Adrenal gland (tissue), 12 donors: Measurements from ENCODE around the gene RPL12. TPM values are rescaled to one million over a fixed set of nuclear protein-coding genes. Genes with fewer than 3 reads are reported as not detected.

Experiments
- DNase-seq, 7 donors: peaks; one replicate each; pipeline ENCODE4 v3.0.0-alpha.2; 2019 to 2020
- H3K27ac ChIP-seq, 5 donors: fragments of 200-600 bp; sonication (generic) in 4 of 5; 1 replicate in 3 of 5; 2 replicates in 2 of 5; pipeline versions ENCODE4 v1.5.1 to v1.8.0; 2016 to 2020; ENCODE audit warnings: mild to moderate bottlenecking in 1 of 5
- H3K27me3 ChIP-seq: fragments of 200-600 bp; 2 replicates; pipeline ENCODE4 v1.8.0; 2021
- H3K36me3 ChIP-seq, 2 donors: fragments of 200-600 bp; replicated peaks in 1 of 2; 1 replicate in 1 of 2; 2 replicates in 1 of 2; pipeline versions ENCODE4 v1.5.1 to v1.8.0; 2018 to 2022
- H3K4me1 ChIP-seq, 2 donors: fragments of 200-600 bp; replicated peaks in 1 of 2; 1 replicate in 1 of 2; 2 replicates in 1 of 2; pipeline versions ENCODE4 v1.5.1 to v1.8.0; 2018 to 2021
- H3K4me3 ChIP-seq, 4 donors: fragments of 200-600 bp; sonication (generic) in 3 of 4; one replicate each; pipeline ENCODE4 v1.5.1; 2016 to 2018
- H3K9me3 ChIP-seq, 3 donors: fragments of 200-600 bp; sonication (generic) in 1 of 3; replicated peaks in 1 of 3; 1 replicate in 2 of 3; 2 replicates in 1 of 3; pipeline versions ENCODE4 v1.5.1 to v1.8.0; 2016 to 2021
- CTCF ChIP-seq, 6 experiments: fragments of 450-650 bp in 4 of 6; fragments of 200-600 bp in 2 of 6; sonication (generic) in 1 of 6; IDR thresholded peaks; 1 replicate in 5 of 6; 2 replicates in 1 of 6; pipeline versions ENCODE4 v1.5.1 to v1.8.0; 2016 to 2021; ENCODE audit warnings: antibody characterized with exemption in 6 of 6, mild to moderate bottlenecking in 2 of 6, moderate library complexity in 1 of 6
- POLR2A ChIP-seq, 2 donors: fragments of 450-650 bp; IDR thresholded peaks; one replicate each; pipeline ENCODE4 v1.6.1; 2017; ENCODE audit warnings: antibody characterized with exemption in 2 of 2, mild to moderate bottlenecking in 2 of 2, moderate library complexity in 1 of 2
- WGBS, 4 donors: extraction: QIAGEN DNeasy Blood & Tissue Kit in 2 of 4; methylation state at CpG; one replicate each; pipeline versions ENCODE4 v1.1.5 to v1.1.7; 2013 to 2017; 5-methylcytosine and 5-hydroxymethylcytosine counted together
- intact Hi-C, 2 donors: fragments of 100-400 bp; cut with DNase I; formaldehyde crosslinking; loops; one replicate each; pipeline versions ENCODE4 v1.14.1 to v1.15.0; 2022 to 2023
- polyA plus RNA-seq, 3 donors: library from polyadenylated mRNA; stranded (reverse); fragments of 200-250 nt in 2 of 3; fragments of 350-450 nt in 1 of 3; fragmentation: Illumina TruSeq in 1 of 3; extraction: RNeasy Lipid Tissue Mini Kit (QIAGEN cat#74804) in 1 of 3; gene quantifications; one replicate each; pipeline ENCODE4 v1.2.3, GENCODE V29; 2013 to 2014
- total RNA-seq, 9 donors: library from RNA; depleted of rRNA in 4 of 9; stranded (reverse); fragments of >200 nt in 4 of 9; fragments of 120-200 nt in 1 of 9; fragmentation: NEBNext Ultra II Directional in 1 of 9; extraction: Animal tissue kit (Norgen Biotek cat#: 25700) in 1 of 9; gene quantifications; one replicate each; pipeline versions ENCODE4 v1.1.0 to v1.2.4, GENCODE V29; 2013 to 2023
- donor health status: healthy with polysubstance abuse.
- donor health status: Bipolar disorder and iron deficiency.
- donor health status: DM: yes; HTN: yes; CAD: no.
- donor health status: DM: no; HTN: no; CAD: no.
- donor health status: DM: no; HTN: no; CAD: no.
- donor health status: DM: yes; HTN: yes; CAD: no.

Gene RPL12
- total and polyA plus RNA-seq, 12 donors: 879 to 4,212 (median 1,523) TPM

GRCh38 chr9:127495884-127496555 is 44.8 kb upstream of the RPL12 start:
- H3K36me3 ChIP-seq: peaks cover 0 to 39% of the 10 kb centered on the region in 2 donors
- TF ChIP-seq POLR2A (IDR thresholded peaks at IDR 0.05): no peak
- no peak for TF ChIP-seq CTCF (IDR thresholded peaks at IDR 0.05)
- peak in 1 of 7 donors; percentile 31 for DNase-seq
- peaks cover 14 to 24% of the 10 kb centered on the region in 2 donors for H3K4me1 ChIP-seq
- WGBS, 4 donors: 79 to 81% (median 80%) methylated on average over 8 to 14 of the region's 14 CpGs
- H3K27me3 ChIP-seq: no peaks in the 10 kb centered on the region
- peak overlapping the region; percentile 61 to 92 (median 90) for H3K27ac ChIP-seq
- H3K4me3 ChIP-seq: no peak overlapping the region
- intact Hi-C loops: no loop called here
- H3K9me3 ChIP-seq: no peaks in the 10 kb centered on the region

- peak overlapping the region in 4 of 5 donors; percentile 61 to 92 (median 90) for H3K27ac ChIP-seq
- WGBS, 4 donors: 84 to 92% (median 90%) methylated on average over 8 to 9 of the region's 9 CpGs
Measured at GRCh38 chr9:127494304-127494702, 43.1 kb upstream of the RPL12 start.

GRCh38 chr9:127493592-127494303 is 42.5 kb upstream of the RPL12 start:
- Histone ChIP-seq H3K27me3 (no peaks in the 10 kb centered on the region), H3K9me3 (no peaks in the 10 kb centered on the region), H3K36me3 (peaks cover 0 to 47% of the 10 kb centered on the region in 2 donors), H3K4me3 (no peak overlapping the region), H3K4me1 (peaks cover 14 to 24% of the 10 kb centered on the region in 2 donors), H3K27ac (peak overlapping the region in 1 of 5 donors; percentile 91)
- WGBS, 4 donors: 89 to 92% (median 91%) methylated on average over 15 to 22 of the region's 22 CpGs
- no peak for TF ChIP-seq POLR2A (IDR thresholded peaks at IDR 0.05)
- TF ChIP-seq CTCF (IDR thresholded peaks at IDR 0.05): no peak
- intact Hi-C loops: no loop called here
- DNase-seq: peak in 1 of 7 donors; percentile 28

More at GRCh38 chr9:127494304-127494702, 43.1 kb upstream of the RPL12 start:
- no peaks in the 10 kb centered on the region for H3K9me3 ChIP-seq
- intact Hi-C loops: no loop called here
- H3K4me3 ChIP-seq: no peak overlapping the region
- peaks cover 14 to 24% of the 10 kb centered on the region in 2 donors for H3K4me1 ChIP-seq
- no peaks in the 10 kb centered on the region for H3K27me3 ChIP-seq
- DNase-seq: peak in 1 of 7 donors; percentile 27
- peaks cover 0 to 44% of the 10 kb centered on the region in 2 donors for H3K36me3 ChIP-seq
- TF ChIP-seq CTCF (IDR thresholded peaks at IDR 0.05): no peak
- no peak for TF ChIP-seq POLR2A (IDR thresholded peaks at IDR 0.05)

- 73 to 94% (median 92%) methylated on average over 2 to 14 of the region's 14 CpGs for WGBS, 4 donors
- Histone ChIP-seq H3K4me1 (peaks cover 14 to 24% of the 10 kb centered on the region in 2 donors), H3K9me3 (no peaks in the 10 kb centered on the region), H3K27ac (no peak overlapping the region), H3K36me3 (peaks cover 0 to 46% of the 10 kb centered on the region in 2 donors), H3K4me3 (no peak overlapping the region), H3K27me3 (no peaks in the 10 kb centered on the region)
- no peak for DNase-seq
- no peak for TF ChIP-seq CTCF (IDR thresholded peaks at IDR 0.05)
- TF ChIP-seq POLR2A (IDR thresholded peaks at IDR 0.05): no peak
- intact Hi-C loops: no loop called here
Measured at GRCh38 chr9:127492616-127493015, 41.4 kb upstream of the RPL12 start.
